Activated CD4-positive, alpha-beta T cell treated with anti-CD3 and anti-CD28 coated beads for 36 hours (primary cell): ENCODE data around the gene TAL1. TPM values are rescaled to one million over a fixed set of nuclear protein-coding genes. Genes with fewer than 3 reads are reported as not detected.

Experiments
- ATAC-seq: fragments of 200-7000 bp; cut with Tn5 transposase; one replicate; pipeline ENCODE4 v1.10.0; 2021; ENCODE audit warnings: mild to moderate bottlenecking, moderate library complexity
- CTCF ChIA-PET: fragments of 350-600 bp; sonication (Branson Sonifier 250); formaldehyde crosslinking; loops from one replicate; lab custom pipeline; 2021; ENCODE audit warnings: antibody characterized with exemption; lab: Charles Lee
- POLR2A ChIA-PET: fragments of 350-600 bp; sonication (Branson Sonifier 250); formaldehyde crosslinking; loops from one replicate; lab custom pipeline; 2021; ENCODE audit warnings: antibody characterized with exemption, inconsistent platforms; lab: Charles Lee
- DNase-seq: peaks from one replicate; pipeline ENCODE4 v3.0.0-alpha.2; 2020
- H3K27ac Mint-ChIP-seq: one replicate; pipeline ENCODE4 v1.8.0; 2021; ENCODE audit warnings: mixed read lengths
- H3K27me3 Mint-ChIP-seq: one replicate; pipeline ENCODE4 v1.8.0; 2021; ENCODE audit warnings: mixed read lengths
- H3K36me3 Mint-ChIP-seq: one replicate; pipeline ENCODE4 v1.8.0; 2021; ENCODE audit warnings: low read depth, mixed read lengths
- H3K4me1 Mint-ChIP-seq: one replicate; pipeline ENCODE4 v1.8.0; 2021; ENCODE audit warnings: mixed read lengths
- H3K4me3 Mint-ChIP-seq: one replicate; pipeline ENCODE4 v1.8.0; 2021; ENCODE audit warnings: mild to moderate bottlenecking, moderate library complexity, mixed read lengths
- H3K9me3 Mint-ChIP-seq: one replicate; pipeline ENCODE4 v1.8.0; 2021; ENCODE audit warnings: low read depth, mixed read lengths
- intact Hi-C, 2 experiments: fragments of 100-400 bp; cut with DNase I in 1 of 2; cut with micrococcal nuclease in 1 of 2; formaldehyde crosslinking; loops; one replicate each; pipeline versions ENCODE4 v1.14.2 to v1.15.1; 2022 to 2024; cut with DNase I, micrococcal nuclease
- total RNA-seq, 2 experiments: library from RNA; stranded (reverse); gene quantifications; one replicate each; pipeline ENCODE4 v1.2.3, GENCODE V29; 2021

Gene TAL1
- total RNA-seq, 2 experiments from 2014 or later: 0.19 TPM; not detected in 1

DNA sequence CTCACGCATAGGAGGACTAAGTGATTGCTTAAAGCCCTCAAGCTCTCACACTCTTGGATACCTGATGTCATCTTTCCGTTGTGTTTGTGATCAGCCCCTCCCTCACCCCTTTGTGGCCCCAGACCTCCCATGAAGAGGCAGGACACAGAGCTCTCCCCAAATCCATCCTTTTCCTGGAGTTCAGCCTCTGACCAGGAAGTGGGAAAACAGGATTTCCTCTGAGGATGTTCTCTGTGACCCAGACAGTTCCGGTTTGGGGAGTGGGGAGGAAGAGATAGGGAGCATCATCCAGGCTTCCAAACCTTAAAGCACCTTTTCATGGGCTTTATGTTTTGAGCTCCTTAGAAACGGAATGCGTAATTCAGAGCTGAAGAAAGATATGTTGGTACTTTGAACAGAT, 11.9 kb upstream of the TAL1 start:
- intact Hi-C loops: loop anchor here in 1 of 2 experiments (2.0 kb wide), 1 partner anchor 21 kb away; no protein-coding TSS in a partner anchor
- DNase-seq (no peak), ATAC-seq (no peak)
- Mint-ChIP-seq H3K27ac (no peak overlapping the region), H3K4me3 (no peak overlapping the region), H3K27me3 (peaks cover 21% of the 10 kb centered on the region), H3K9me3 (no peaks in the 10 kb centered on the region), H3K4me1 (peaks cover 6% of the 10 kb centered on the region), H3K36me3 (no peaks in the 10 kb centered on the region)
- ChIA-PET POLR2A (no interaction called here), CTCF (no interaction called here)

DNA sequence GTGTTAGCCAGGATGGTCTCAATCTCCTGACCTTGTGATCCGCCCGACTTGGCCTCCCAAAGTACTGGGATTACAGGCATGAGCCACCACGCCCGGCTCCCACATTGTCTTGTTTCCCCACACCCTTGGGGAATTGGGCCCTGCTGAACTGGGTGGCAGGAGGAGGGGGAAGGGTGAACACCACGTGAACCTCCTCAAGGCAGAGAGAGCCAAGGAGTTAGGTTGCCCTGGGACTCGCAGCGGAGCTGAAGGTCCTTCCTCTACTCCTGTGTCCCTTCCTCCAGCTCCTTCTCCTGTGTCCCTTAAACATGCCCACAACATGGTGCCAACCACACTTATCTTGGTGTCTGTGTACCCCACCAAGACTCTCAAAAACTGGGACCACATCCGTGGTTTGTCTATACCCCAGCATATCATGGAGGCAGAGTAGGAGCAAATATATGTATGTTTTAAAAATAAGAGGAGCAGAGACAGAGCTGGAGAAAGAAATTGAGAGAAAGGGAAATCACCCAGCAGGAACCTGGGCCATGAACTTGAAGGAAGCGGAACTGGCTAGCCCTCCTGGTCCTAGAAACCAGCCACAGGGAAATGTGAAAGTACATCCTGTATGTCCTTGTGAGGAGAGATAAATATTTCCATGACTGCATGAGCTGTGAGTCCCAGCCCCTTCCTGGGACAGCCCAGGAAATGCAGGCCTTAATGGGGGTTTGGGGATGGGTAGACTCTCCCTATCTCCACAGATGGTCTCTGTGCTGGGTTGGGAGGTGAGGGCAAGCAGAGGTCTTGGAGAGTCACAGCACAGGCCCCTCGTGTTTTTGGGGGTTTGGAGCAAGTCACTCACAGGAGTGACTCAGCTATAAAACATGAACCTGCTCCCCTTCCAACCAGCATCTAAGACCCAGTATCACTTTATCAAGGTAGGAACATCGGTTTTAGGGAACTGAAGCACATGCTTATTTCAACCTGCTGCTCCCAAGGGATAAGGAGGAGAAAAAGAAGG, 9.4 kb upstream of the TAL1 start:
- POLR2A ChIA-PET: no interaction called here
- H3K27me3 Mint-ChIP-seq: peaks cover 31% of the 10 kb centered on the region
- intact Hi-C loops: loop anchor here in 1 of 2 experiments (2.0 kb wide), 1 partner anchor 19 kb away; no protein-coding TSS in a partner anchor
- no peaks in the 10 kb centered on the region for H3K9me3 Mint-ChIP-seq
- ATAC-seq (no peak), DNase-seq (no peak)
- no peak overlapping the region for H3K27ac Mint-ChIP-seq
- CTCF ChIA-PET: interaction anchor here (0.7 to 1.0 kb wide), 3 partner anchors 10 to 51 kb away, joined by 3 read pairs; partner anchors contain the start of gene PDZK1IP1
- peaks cover 7% of the 10 kb centered on the region for H3K4me1 Mint-ChIP-seq
- no peaks in the 10 kb centered on the region for H3K36me3 Mint-ChIP-seq
- H3K4me3 Mint-ChIP-seq: no peak overlapping the region

DNA sequence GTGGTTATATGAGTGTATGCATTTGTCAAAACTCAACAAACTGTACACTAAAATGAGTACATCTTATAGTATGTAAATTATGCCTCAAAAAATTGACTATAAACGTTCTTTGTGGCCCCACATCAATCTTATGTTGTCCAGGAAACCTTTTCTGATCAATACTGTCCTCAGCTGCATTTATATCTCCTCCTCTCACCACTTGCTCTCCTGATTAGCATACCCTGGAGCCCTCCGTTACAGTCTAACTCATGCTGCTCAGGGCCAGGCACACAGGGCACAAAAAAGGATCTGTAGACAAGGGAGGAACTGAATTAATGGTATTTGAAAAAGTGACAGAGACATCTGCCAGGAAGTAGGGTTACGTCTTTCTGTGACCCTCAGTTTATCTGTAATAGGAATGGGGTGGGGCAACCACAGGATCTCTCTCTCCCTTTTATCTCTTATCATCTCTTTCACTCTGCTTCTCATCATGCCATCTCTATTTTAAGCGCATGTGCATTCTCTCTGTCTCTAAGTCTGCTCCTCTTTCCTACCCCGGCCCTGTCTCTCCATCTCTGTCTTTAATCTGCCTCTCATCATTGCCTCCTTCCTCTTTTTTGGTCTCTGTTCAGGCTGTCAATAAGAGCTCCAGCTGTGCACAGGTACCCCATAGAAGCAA, 7.0 kb upstream of the TAL1 start:
- POLR2A ChIA-PET: no interaction called here
- ATAC-seq: peak; percentile 12
- DNase-seq: no peak
- no peak overlapping the region for H3K4me3 Mint-ChIP-seq
- no peaks in the 10 kb centered on the region for H3K36me3 Mint-ChIP-seq
- H3K9me3 Mint-ChIP-seq: no peaks in the 10 kb centered on the region
- intact Hi-C loops: no loop called here
- H3K27ac Mint-ChIP-seq: no peak overlapping the region
- H3K4me1 Mint-ChIP-seq: peaks cover 7% of the 10 kb centered on the region
- CTCF ChIA-PET: interaction anchor here (0.9 to 1.8 kb wide), 2 partner anchors 24 to 46 kb away, joined by 3 to 8 read pairs; no protein-coding TSS in a partner anchor
- peaks cover 35% of the 10 kb centered on the region for H3K27me3 Mint-ChIP-seq

DNA sequence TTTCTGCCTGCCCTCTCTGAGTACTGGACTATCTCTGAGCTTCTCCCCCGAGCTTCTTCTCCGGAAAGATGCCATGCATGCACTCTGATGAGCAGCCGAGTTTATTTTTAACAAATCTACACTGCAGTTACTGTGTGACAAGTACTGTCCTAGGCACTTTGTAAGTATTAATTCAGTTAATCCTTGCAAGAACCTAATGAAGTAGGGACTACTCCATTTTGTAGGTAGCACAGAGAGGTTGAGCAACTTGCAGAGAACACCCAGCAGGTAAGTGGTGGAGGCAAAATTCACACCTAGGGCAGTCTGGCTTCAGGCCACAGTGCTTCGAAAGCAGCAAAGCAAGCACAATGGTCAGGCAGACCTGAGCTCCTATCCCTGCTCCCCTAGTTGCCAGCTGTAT, 3.8 kb upstream of the TAL1 start:
- Mint-ChIP-seq H3K9me3 (no peaks in the 10 kb centered on the region), H3K36me3 (no peaks in the 10 kb centered on the region), H3K4me1 (peaks cover 20% of the 10 kb centered on the region), H3K27me3 (peaks cover 52% of the 10 kb centered on the region), H3K27ac (no peak overlapping the region), H3K4me3 (no peak overlapping the region)
- intact Hi-C loops: no loop called here
- ChIA-PET CTCF (interaction anchor here (1.3 kb wide), 1 partner anchor 27 kb away, joined by 3 read pairs; no protein-coding TSS in a partner anchor), POLR2A (no interaction called here)
- ATAC-seq (no peak), DNase-seq (no peak)

DNA sequence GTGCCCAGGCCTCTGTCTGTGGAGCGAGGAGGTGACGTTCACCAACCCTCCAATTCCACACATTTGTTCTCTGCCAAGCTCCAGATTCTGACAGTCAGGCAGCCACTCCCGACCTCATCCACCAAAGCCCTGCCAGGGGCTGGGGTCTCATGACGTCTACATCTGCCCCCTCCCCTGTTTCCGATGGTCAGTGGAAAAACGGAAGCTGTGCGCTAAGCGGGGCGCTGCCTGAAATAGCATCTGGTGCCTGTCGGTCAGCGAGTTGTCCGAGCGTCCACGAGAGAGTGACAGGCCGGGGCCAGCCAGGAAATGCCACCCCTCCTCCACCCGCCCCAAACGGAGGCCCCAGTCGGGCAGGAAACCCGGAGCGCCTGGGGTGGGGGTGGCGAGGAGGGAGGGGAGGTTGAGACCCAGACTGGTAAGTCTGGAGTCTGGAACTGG, 3.2 kb upstream of the TAL1 start:
- CTCF ChIA-PET: interaction anchor here (1.3 kb wide), 1 partner anchor 28 kb away, joined by 3 read pairs; no protein-coding TSS in a partner anchor
- POLR2A ChIA-PET: no interaction called here
- no peaks in the 10 kb centered on the region for H3K36me3 Mint-ChIP-seq
- peaks cover 56% of the 10 kb centered on the region for H3K27me3 Mint-ChIP-seq
- H3K27ac Mint-ChIP-seq: no peak overlapping the region
- intact Hi-C loops: no loop called here
- H3K9me3 Mint-ChIP-seq: no peaks in the 10 kb centered on the region
- ATAC-seq (no peak), DNase-seq (no peak)
- peaks cover 24% of the 10 kb centered on the region for H3K4me1 Mint-ChIP-seq
- H3K4me3 Mint-ChIP-seq: no peak overlapping the region

DNA sequence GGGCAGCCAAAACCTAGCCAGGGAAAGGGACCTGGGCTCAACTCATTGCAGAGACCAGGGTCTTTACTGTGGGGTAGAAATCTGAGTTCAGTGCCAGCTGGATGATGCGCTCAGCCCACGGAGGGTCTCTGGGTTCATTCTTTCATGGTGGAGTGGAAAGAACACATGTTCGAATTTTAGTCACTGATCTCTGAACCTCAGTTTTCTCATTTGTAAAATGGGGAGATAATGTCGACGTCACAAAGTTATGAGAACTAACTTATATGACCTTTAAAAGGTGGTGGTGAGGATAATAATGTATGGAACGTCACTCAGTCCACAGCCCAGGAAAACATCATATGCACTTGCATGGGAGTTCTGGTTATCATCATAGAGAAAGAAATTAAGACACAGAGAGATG, 1.2 kb upstream of the TAL1 start:
- peaks cover 24% of the 10 kb centered on the region for H3K4me1 Mint-ChIP-seq
- ChIA-PET CTCF (interaction anchor here (0.6 to 1.0 kb wide), 2 partner anchors 29 to 40 kb away, joined by 3 to 5 read pairs; no protein-coding TSS in a partner anchor), POLR2A (interaction anchor here (0.7 kb wide), 1 partner anchor 12 kb away, joined by 9 read pairs; no protein-coding TSS in a partner anchor)
- H3K4me3 Mint-ChIP-seq: no peak overlapping the region
- intact Hi-C loops: loop anchor here in 1 of 2 experiments (5.0 kb wide), 1 partner anchor 741 kb away; no protein-coding TSS in a partner anchor
- H3K36me3 Mint-ChIP-seq: no peaks in the 10 kb centered on the region
- no peak overlapping the region for H3K27ac Mint-ChIP-seq
- DNase-seq (no peak), ATAC-seq (no peak)
- H3K9me3 Mint-ChIP-seq: no peaks in the 10 kb centered on the region
- H3K27me3 Mint-ChIP-seq: peaks cover 64% of the 10 kb centered on the region

DNA sequence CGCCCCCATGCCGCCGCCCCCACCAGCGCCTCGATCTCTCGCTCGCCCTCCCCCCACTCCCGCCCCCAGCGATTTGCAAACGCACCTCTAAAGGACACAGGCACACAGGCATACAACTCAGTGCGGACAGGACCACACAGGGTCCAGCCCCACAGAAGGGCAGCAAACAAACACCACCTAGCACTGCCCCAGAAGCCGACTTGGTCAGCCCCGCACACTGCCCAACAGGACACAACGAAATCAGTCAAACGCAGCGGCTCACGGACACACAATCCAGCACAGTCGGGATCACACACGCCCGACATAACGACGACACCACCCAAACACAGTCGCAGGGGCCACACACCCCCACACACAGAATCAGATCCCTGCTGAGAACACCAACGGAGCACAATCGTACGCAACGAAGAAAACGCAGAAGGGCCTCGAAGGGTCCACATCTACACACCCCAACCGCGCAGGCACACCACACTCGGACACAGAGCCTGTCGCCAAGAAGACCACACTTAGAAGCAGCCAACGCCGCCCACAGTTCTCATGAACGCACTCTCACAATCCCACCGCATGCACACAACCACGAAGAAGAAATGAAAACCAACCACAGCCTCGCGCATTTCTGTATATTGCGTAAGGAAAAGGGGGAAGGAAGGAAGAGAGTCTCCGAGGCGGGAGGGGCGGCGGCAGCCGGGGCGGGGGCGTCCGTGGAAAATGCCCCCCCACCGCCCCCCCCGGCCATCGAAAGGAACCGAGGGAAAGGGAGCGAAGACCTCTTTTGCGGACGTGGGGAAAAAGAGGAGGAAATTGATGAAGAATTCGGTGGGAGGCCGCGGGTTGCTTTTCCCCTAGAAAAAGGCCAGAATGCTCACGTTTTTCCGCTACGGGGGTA, 481 bp downstream of the TAL1 start:
- Mint-ChIP-seq H3K4me1 (peaks cover 24% of the 10 kb centered on the region), H3K27me3 (peaks cover 73% of the 10 kb centered on the region), H3K4me3 (peak overlapping the region; percentile 73), H3K9me3 (no peaks in the 10 kb centered on the region), H3K27ac (peak overlapping the region; percentile 48), H3K36me3 (no peaks in the 10 kb centered on the region)
- ATAC-seq (peak; percentile 28), DNase-seq (peak; percentile 43)
- intact Hi-C loops: loop anchor here in 1 of 2 experiments (2.0 to 5.0 kb wide), 3 partner anchors 205 to 739 kb away; no protein-coding TSS in a partner anchor
- ChIA-PET CTCF (no interaction called here), POLR2A (no interaction called here)

DNA sequence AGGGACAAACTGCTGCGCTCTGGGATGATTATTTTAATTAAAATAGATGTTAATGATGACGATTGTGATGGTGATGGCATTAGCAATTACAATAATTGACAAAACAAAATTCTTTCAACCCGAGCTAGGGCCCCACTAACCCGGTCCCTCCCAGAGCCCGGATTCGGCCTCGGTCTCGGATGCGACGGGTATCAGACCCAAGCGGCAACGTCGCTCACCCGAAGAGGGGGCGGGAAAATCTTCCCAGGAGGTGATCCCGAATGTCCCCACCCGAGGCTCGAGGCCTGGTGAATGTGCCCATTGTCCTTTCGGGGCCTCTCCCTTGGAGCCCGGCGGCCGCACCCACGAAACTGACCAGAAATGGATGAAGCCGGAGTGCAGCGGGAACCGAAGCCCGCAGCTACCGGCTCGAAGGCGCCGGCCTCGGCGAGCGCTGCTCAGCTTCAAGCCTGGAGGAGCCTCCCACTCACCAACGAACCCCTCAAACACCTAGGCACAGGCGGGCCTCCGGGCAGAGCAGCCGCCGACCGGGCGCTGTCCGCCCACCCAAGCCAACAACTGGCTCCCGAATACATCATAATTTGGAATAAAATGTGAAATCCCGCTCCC, 1.2 kb downstream of the TAL1 start:
- ChIA-PET CTCF (interaction anchor here (0.6 to 1.1 kb wide), 2 partner anchors 37 to 204 kb away, joined by 3 to 4 read pairs; no protein-coding TSS in a partner anchor), POLR2A (no interaction called here)
- intact Hi-C loops: loop anchor here in 1 of 2 experiments (2.0 to 5.0 kb wide), 3 partner anchors 206 to 738 kb away; no protein-coding TSS in a partner anchor
- Mint-ChIP-seq H3K27ac (no peak overlapping the region), H3K4me1 (peaks cover 26% of the 10 kb centered on the region), H3K36me3 (no peaks in the 10 kb centered on the region), H3K9me3 (no peaks in the 10 kb centered on the region), H3K27me3 (peaks cover 77% of the 10 kb centered on the region), H3K4me3 (peak overlapping the region; percentile 29)
- DNase-seq (peak; percentile 43), ATAC-seq (peak; percentile 56)

DNA sequence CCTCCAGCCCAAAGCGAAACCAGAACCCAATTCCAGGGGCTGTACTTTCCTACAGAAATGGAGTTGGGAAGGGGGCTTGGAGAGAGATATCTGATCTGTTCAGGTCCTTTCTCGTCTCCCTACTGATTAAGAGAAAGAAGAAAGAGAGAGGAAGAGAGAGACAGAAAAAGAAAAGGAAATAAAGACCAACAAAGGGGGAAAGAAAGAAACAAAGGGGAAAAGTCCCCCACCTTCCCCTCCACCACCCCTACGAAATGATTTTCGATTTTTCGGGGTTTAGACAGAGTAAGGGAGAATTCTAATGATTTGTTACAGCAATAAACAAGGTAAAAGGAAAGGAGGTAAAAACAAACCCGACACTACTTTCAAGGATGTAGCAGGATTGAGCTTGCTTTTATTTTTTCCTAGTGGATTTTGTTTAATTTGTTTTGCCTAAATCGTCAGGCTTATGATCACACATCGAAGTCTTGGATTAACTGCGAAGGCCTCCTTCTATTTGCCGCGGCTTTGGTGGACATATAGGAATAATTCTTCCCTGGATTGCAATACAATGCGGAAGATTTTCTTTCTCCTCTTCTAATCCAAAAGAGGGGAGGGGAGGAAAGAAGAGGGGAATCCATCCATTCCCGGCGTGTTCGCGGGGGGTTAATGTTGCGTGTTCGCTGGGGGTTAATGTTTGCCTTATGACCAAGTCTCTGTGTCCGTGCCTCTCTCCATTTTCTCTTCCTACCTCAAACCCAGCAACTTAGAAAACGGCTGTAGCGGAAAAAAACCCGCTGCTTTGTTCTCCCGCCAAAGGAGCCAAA, 1.9 kb downstream of the TAL1 start:
- no peak for ATAC-seq
- Mint-ChIP-seq H3K9me3 (no peaks in the 10 kb centered on the region), H3K27ac (no peak overlapping the region), H3K27me3 (peaks cover 76% of the 10 kb centered on the region), H3K4me3 (no peak overlapping the region), H3K36me3 (no peaks in the 10 kb centered on the region), H3K4me1 (peaks cover 26% of the 10 kb centered on the region)
- ChIA-PET POLR2A (no interaction called here), CTCF (interaction anchor here (0.6 to 3.1 kb wide), 4 partner anchors 37 to 206 kb away, joined by 3 to 9 read pairs (median 4); no protein-coding TSS in a partner anchor)
- intact Hi-C loops: loop anchor here (2.0 to 10.0 kb wide), 4 partner anchors 207 to 738 kb away; no protein-coding TSS in a partner anchor
- DNase-seq: no peak
